GM12891 (cell line): ENCODE data around the gene NFKB1.

Source experiments
- POLR2A ChIP-seq: IDR thresholded peaks from 2 replicates; pipeline ENCODE4 v1.6.1; 2011; ENCODE audit warnings: low read depth, low read length, control low read depth
- POLR2AphosphoS5 ChIP-seq: IDR thresholded peaks from 2 replicates; pipeline ENCODE4 v1.6.1; 2011; ENCODE audit warnings: low read depth, low read length, control low read depth
- SPI1 ChIP-seq: IDR thresholded peaks from 2 replicates; pipeline ENCODE4 v1.6.1; 2011; ENCODE audit warnings: low read depth, low read length, control low read depth

GRCh38 chr4:102517753-102518152 is 16.6 kb downstream of the NFKB1 start:
- no peak for TF ChIP-seq POLR2AphosphoS5
- no peak for TF ChIP-seq POLR2A
- TF ChIP-seq SPI1, result no peak
